ENCODE data around the gene TAMM41.
"Not testable (repeated sequence)": the region's sequence is repeated elsewhere in the genome, so short reads cannot be mapped to it uniquely, and the experiment has no call there.

Gene TAMM41

GRCh38 chr3:11814663-11815062 is 32.0 kb downstream of the TAMM41 start:
- DNase-seq (ENCODE audit: low read depth) = no peak

DNA sequence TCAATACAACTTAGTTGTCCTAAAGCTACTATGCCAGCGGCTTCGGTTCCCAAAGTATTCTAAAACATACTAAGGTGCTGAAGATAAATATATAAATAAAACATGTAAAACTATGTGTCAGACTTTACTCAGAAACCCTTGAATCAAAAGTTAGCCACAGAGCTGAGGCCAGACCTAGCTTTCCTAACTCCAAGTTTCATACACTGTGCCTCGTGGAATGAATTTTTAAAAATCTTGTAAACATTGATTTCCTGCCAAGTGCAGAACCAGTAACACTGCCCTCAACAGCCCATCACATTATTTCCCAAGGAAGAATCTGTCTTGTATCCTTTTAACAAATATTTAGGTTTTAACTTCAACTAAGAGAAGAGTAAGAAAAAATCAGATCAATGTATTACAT is 36.4 kb downstream of the TAMM41 start:
- no peak for DNase-seq (ENCODE audit: low read depth)

DNA sequence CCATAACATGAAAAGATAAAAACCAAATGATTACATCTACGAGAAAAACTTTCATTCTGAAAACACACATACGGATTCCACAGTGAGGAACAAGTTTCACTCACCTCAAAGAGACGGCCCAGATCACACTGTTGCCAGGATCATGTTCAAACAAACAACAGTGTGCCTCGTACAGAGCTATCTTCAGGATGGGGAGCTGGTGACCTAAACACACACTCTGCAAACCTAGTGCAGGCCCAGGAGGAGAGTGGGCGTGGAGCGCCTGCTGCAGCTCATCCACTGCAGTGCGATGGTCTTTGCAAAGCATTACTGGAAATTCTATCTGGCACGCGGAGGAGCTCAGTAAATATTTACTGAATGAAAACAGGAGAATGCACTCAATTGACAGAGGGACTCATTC is 38.5 kb downstream of the TAMM41 start:
- DNase-seq (ENCODE audit: low read depth) = no peak

DNA sequence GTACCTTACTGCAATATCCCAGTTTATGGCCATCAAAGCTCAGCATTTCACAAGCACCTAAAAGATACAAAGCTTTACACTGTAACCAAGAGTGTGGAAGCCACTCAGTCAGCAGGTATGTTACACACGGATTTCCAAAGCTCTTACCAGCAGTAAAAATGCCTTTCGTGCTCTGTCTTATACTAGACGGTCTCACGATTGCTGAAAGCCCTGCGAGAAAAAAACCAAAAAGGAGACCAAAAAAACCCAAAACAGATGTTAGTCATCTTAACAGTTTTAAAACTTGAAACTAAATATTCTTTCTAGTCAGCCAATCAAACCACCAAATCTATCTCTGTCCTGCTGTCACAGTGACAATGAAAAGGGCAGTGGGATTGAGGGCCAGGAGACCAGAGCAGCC is 39.0 kb downstream of the TAMM41 start:
- DNase-seq (ENCODE audit: low read depth) = no peak

DNA sequence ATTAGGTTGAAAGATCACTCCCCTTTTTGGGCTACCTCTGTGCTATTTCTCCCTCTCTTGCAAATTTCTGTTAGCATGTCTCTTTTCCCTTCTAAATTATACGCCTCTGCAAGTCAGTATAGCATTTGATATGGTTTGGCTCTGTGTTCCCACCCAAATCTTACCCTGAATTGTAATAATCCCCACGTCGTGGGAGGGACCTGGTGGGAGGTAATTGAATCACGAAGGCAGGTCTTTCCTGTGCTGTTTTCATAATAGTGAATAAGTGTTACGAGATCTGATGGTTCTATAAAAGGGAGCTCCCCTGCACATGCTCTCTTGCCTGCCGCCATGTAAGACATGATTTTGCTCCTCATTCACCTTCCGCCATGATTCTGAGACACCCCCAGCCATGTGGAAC is 41.0 kb downstream of the TAMM41 start:
- no peak for DNase-seq (ENCODE audit: low read depth)

- peak; percentile 3 for DNase-seq (ENCODE audit: low read depth)
Observed at GRCh38 chr3:11803977-11804892, 42.5 kb downstream of the TAMM41 start.

GRCh38 chr3:11799791-11800190 is 46.9 kb downstream of the TAMM41 start:
- DNase-seq (ENCODE audit: low read depth) = no peak

- no peak for DNase-seq (ENCODE audit: low read depth)
Observed at GRCh38 chr3:11794927-11795326, 51.8 kb downstream of the TAMM41 start.

GRCh38 chr3:11791339-11792200 is 55.1 kb downstream of the TAMM41 start:
- DNase-seq (ENCODE audit: low read depth) = no peak

- no peak for DNase-seq (ENCODE audit: low read depth)
Observed at GRCh38 chr3:11789412-11789811, 57.3 kb downstream of the TAMM41 start.

- DNase-seq (ENCODE audit: low read depth) = no peak
Observed at GRCh38 chr3:11784971-11785377, 61.7 kb downstream of the TAMM41 start.

DNA sequence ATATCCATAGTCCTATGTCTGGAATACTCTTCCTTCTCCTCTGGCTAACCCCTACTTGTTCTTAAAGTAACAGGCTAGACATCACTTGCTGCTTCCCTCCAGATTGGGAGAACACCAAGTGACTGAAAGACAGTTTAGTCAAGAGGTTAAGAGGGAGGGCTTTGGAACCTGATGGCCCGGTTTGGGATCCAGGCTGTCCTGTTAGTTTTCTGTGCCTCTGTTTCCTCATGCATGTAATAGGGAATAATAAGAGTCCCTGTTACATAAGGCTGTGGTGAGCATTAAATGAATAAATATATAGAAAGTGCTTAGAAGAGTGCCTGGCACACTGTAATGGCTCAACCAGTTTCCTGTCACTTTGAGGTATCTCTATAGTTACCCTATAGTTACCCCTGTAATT is 66.3 kb downstream of the TAMM41 start:
- no peak for DNase-seq (ENCODE audit: low read depth)

DNA sequence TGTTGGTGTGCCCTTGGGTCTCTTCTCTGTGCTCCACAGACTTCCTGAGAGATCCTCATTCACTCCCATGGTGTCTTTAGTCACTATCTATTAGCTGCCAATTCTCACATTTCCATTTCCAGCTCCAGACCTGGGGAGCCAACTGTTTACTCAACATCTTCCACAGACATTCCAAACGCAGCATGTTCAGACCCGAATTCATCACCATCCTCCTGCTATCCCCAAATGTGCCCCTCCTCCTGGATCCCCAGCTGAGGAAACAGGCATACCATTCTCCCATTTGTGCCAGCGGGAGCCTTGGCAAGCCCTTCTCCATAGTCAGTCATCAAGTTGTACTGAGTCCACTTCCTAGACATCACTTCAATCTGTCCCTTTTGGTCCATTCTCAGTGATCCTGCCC is 67.1 kb downstream of the TAMM41 start:
- DNase-seq (ENCODE audit: low read depth) = no peak

GRCh38 chr3:11778248-11778647 is 68.4 kb downstream of the TAMM41 start:
- no peak for DNase-seq (ENCODE audit: low read depth)

- DNase-seq (ENCODE audit: low read depth) = no peak
Observed at GRCh38 chr3:11776346-11776745, 70.3 kb downstream of the TAMM41 start.

- no peak for DNase-seq (ENCODE audit: low read depth)
Observed at GRCh38 chr3:11775493-11775892, 71.2 kb downstream of the TAMM41 start.

GRCh38 chr3:11774296-11774877 is 72.3 kb downstream of the TAMM41 start:
- DNase-seq (ENCODE audit: low read depth) = no peak

GRCh38 chr3:11771931-11772330 is 74.8 kb downstream of the TAMM41 start:
- not testable (repeated sequence) for DNase-seq (ENCODE audit: low read depth)

- peak; percentile 51 for DNase-seq (ENCODE audit: low read depth)
Observed at GRCh38 chr3:11770477-11771391, 76.0 kb downstream of the TAMM41 start.

GRCh38 chr3:11769704-11770476 is 76.8 kb downstream of the TAMM41 start:
- no peak for DNase-seq (ENCODE audit: low read depth)

DNA sequence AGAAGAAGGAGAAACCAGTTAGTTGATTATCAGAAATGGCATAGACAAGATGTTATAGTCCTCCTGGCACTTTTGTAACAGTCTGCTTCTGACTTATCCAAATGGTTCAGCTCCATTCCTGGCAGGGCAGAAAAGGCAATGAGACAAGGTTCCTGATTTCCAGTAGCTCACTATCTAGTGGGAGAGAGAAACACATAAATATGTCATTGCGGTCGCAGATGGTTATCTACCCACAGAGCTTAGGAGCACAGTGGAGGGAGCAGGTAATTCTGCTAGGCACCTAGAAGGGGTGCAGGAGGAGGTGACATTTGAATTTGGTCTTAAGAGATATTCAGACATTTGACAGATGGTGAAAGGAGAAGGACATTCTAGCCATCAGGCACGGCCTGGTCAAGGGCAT is 78.1 kb downstream of the TAMM41 start:
- no peak for DNase-seq (ENCODE audit: low read depth)

Measured in activated gamma-delta T cell treated with anti-CD3 and anti-CD28 coated beads, Interleukin-2, amount 50 U/mL, for 16 hours (primary cell).